Fibroblast of lung (primary cell): ENCODE results near the gene LSM3.
"Not testable (repeated sequence)": the region's sequence is repeated elsewhere in the genome, so short reads cannot be mapped to it uniquely, and the experiment has no call there.

ENCODE experiments used
- EZH2 ChIP-seq: IDR thresholded peaks from 2 replicates; pipeline ENCODE4 v1.5.1; 2012; ENCODE audit warnings: low read length, control low read depth, mild to moderate bottlenecking; ENCODE audit errors: missing control alignments
- TF ChIP-seq, protein P1 (sequence below), 2 donors: IDR thresholded peaks in 1 of 2; conservative IDR thresholded peaks in 1 of 2; 1 replicate in 1 of 2; 2 replicates in 1 of 2; pipeline ENCODE4 v1.5.1; 2011 to 2012; ENCODE audit warnings: low read length in 2 of 2, control low read depth in 1 of 2, inconsistent platforms in 1 of 2, low read depth in 1 of 2, mild to moderate bottlenecking in 1 of 2

GRCh38 chr3:14229695-14230094 is 51.1 kb downstream of the LSM3 start:
- TF ChIP-seq, protein P1, sequence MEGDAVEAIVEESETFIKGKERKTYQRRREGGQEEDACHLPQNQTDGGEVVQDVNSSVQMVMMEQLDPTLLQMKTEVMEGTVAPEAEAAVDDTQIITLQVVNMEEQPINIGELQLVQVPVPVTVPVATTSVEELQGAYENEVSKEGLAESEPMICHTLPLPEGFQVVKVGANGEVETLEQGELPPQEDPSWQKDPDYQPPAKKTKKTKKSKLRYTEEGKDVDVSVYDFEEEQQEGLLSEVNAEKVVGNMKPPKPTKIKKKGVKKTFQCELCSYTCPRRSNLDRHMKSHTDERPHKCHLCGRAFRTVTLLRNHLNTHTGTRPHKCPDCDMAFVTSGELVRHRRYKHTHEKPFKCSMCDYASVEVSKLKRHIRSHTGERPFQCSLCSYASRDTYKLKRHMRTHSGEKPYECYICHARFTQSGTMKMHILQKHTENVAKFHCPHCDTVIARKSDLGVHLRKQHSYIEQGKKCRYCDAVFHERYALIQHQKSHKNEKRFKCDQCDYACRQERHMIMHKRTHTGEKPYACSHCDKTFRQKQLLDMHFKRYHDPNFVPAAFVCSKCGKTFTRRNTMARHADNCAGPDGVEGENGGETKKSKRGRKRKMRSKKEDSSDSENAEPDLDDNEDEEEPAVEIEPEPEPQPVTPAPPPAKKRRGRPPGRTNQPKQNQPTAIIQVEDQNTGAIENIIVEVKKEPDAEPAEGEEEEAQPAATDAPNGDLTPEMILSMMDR (conservative IDR thresholded peaks at IDR 0.05 in 1 of 2, IDR thresholded peaks at IDR 0.05 in 1 of 2; ENCODE audit: low read depth in 1 of 2, low read length in 2 of 2) = not testable (repeated sequence)
- not testable (repeated sequence) for TF ChIP-seq EZH2
